HG03025 (cell line): ENCODE measurements around the gene ROGDI.

Experiments used
- ATAC-seq: cut with Tn5 transposase; IDR thresholded peaks from one replicate; pipeline ENCODE4 v1.9.1; 2021; ENCODE audit warnings: mild to moderate bottlenecking, moderate library complexity; ENCODE audit not compliant: unreplicated experiment, low FRiP score

The ROGDI gene

GRCh38 chr16:4814542-4815173 is 12.2 kb upstream of the ROGDI start:
- ATAC-seq: no peak

GRCh38 chr16:4814046-4814445 is 11.6 kb upstream of the ROGDI start:
- no peak for ATAC-seq

GRCh38 chr16:4813251-4814003 is 11.0 kb upstream of the ROGDI start:
- no peak for ATAC-seq

GRCh38 chr16:4811773-4812172 is 9.3 kb upstream of the ROGDI start:
- no peak for ATAC-seq

- no peak for ATAC-seq
These were observed 8.8 kb upstream of the ROGDI start for GRCh38 chr16:4811242-4811641.

- ATAC-seq: no peak
These were observed 3.8 kb upstream of the ROGDI start for GRCh38 chr16:4806280-4806679.

- ATAC-seq: no peak
These were observed 2.8 kb upstream of the ROGDI start for GRCh38 chr16:4805231-4805630.

- ATAC-seq: no peak
These were observed 1.7 kb upstream of the ROGDI start for GRCh38 chr16:4803898-4804762.

GRCh38 chr16:4803401-4803844 is 990 bp upstream of the ROGDI start:
- ATAC-seq: no peak

- peak; percentile 94 for ATAC-seq
These were observed 340 bp upstream of the ROGDI start for GRCh38 chr16:4802659-4803287.

GRCh38 chr16:4801051-4801961 is 1.1 kb downstream of the ROGDI start:
- no peak for ATAC-seq

- no peak for ATAC-seq
These were observed 2.0 kb downstream of the ROGDI start for GRCh38 chr16:4800290-4801041.

- ATAC-seq: no peak
These were observed 3.1 kb downstream of the ROGDI start for GRCh38 chr16:4799171-4799855.

- ATAC-seq: no peak
These were observed 4.0 kb downstream of the ROGDI start for GRCh38 chr16:4798456-4798855.

GRCh38 chr16:4797805-4798252 is 4.6 kb downstream of the ROGDI start:
- ATAC-seq: no peak

- no peak for ATAC-seq
These were observed 5.2 kb downstream of the ROGDI start for GRCh38 chr16:4796982-4797804.

GRCh38 chr16:4795828-4796572 is 6.4 kb downstream of the ROGDI start:
- ATAC-seq: no peak
